Stimulated activated CD4-positive, alpha-beta T cell treated with anti-CD3 and anti-CD28 coated beads, Interleukin-12 subunit alpha, Interleukin-12 subunit beta, amount 100 ng/mL, for 48 hours (primary cell): ENCODE results near the gene GARRE1.
"Not testable (repeated sequence)": the region's sequence is repeated elsewhere in the genome, so short reads cannot be mapped to it uniquely, and the experiment has no call there.

Experiments
- DNase-seq, 3 donors: peaks; one replicate each; pipeline ENCODE4 v3.0.0-alpha.2; 2020; ENCODE audit warnings: low read depth in 2 of 3, low spot score in 1 of 3

Gene GARRE1

GRCh38 chr19:34230820-34231219, 23.5 kb upstream of the GARRE1 start:
- no peak for DNase-seq

- DNase-seq = no peak
Measured at GRCh38 chr19:34231439-34231838, 22.9 kb upstream of the GARRE1 start.

GRCh38 chr19:34232566-34233481, 21.5 kb upstream of the GARRE1 start:
- DNase-seq = peak in 1 of 3 donors; percentile 16

GRCh38 chr19:34235425-34235940, 18.9 kb upstream of the GARRE1 start:
- DNase-seq = no peak

GRCh38 chr19:34236035-34236987, 18.0 kb upstream of the GARRE1 start:
- DNase-seq = no peak

GRCh38 chr19:34237283-34237682, 17.1 kb upstream of the GARRE1 start:
- DNase-seq = no peak

- no peak for DNase-seq
Measured at GRCh38 chr19:34237939-34238338, 16.4 kb upstream of the GARRE1 start.

GRCh38 chr19:34241513-34242337, 12.6 kb upstream of the GARRE1 start:
- DNase-seq = peak in 1 of 3 donors; percentile 10

GRCh38 chr19:34243138-34243875, 11.0 kb upstream of the GARRE1 start:
- not testable (repeated sequence) for DNase-seq

GRCh38 chr19:34243876-34244578, 10.3 kb upstream of the GARRE1 start:
- no peak for DNase-seq

GRCh38 chr19:34244611-34245299, 9.6 kb upstream of the GARRE1 start:
- DNase-seq = no peak

- DNase-seq = no peak
Measured at GRCh38 chr19:34246340-34246739, 8.0 kb upstream of the GARRE1 start.

GRCh38 chr19:34248941-34249340, 5.4 kb upstream of the GARRE1 start:
- no peak for DNase-seq

- DNase-seq = not testable (repeated sequence)
Measured at GRCh38 chr19:34253167-34253566, 1.2 kb upstream of the GARRE1 start.

- not testable (repeated sequence) for DNase-seq
Measured at GRCh38 chr19:34253681-34254045, 691 bp upstream of the GARRE1 start.

- peak in 1 of 3 donors; percentile 19 for DNase-seq
Measured at GRCh38 chr19:34254698-34255432, 511 bp downstream of the GARRE1 start.

- no peak for DNase-seq
Measured at GRCh38 chr19:34255546-34255945, 1.2 kb downstream of the GARRE1 start.
